Measurements from ENCODE around the gene FOS.

GRCh38 chr14:75273272-75274049 is 5.2 kb upstream of the FOS start:
- TF ChIP-seq EZH2 (IDR thresholded peaks at IDR 0.05; ENCODE audit: borderline replicate concordance, insufficient read depth, low read length, poor library complexity, severe bottlenecking) (no peak), CTCF (IDR thresholded peaks at IDR 0.05; ENCODE audit: poor library complexity, severe bottlenecking) (no peak), RAD21 (conservative IDR thresholded peaks at IDR 0.05) (no peak), POLR2AphosphoS5 (IDR thresholded peaks at IDR 0.05) (no peak), MXI1 (conservative IDR thresholded peaks at IDR 0.05; ENCODE audit: poor library complexity, severe bottlenecking) (no peak), EP300 (conservative IDR thresholded peaks at IDR 0.05; ENCODE audit: poor library complexity, severe bottlenecking) (no peak), REST (IDR thresholded peaks at IDR 0.05; ENCODE audit: borderline replicate concordance) (no peak)
